MM.1S (cell line): ENCODE data around the gene SLC15A3.

ENCODE experiments used
- EZH2 ChIP-seq: fragments of 300-600 bp; sonication (generic); optimal IDR thresholded peaks from 2 replicates; pipeline ENCODE3; 2017; ENCODE audit warnings: low read depth, mild to moderate bottlenecking, antibody characterized with exemption, low read length, mixed read lengths
- TF ChIP-seq, protein P1 (sequence below): fragments of 300-600 bp; sonication (generic); IDR thresholded peaks from 2 replicates; pipeline ENCODE4 v1.5.1; 2016; ENCODE audit warnings: antibody characterized with exemption, low read length, mixed read lengths

GRCh38 chr11:60897496-60897895 lies 54.5 kb downstream of the SLC15A3 start:
- TF ChIP-seq, protein P1, sequence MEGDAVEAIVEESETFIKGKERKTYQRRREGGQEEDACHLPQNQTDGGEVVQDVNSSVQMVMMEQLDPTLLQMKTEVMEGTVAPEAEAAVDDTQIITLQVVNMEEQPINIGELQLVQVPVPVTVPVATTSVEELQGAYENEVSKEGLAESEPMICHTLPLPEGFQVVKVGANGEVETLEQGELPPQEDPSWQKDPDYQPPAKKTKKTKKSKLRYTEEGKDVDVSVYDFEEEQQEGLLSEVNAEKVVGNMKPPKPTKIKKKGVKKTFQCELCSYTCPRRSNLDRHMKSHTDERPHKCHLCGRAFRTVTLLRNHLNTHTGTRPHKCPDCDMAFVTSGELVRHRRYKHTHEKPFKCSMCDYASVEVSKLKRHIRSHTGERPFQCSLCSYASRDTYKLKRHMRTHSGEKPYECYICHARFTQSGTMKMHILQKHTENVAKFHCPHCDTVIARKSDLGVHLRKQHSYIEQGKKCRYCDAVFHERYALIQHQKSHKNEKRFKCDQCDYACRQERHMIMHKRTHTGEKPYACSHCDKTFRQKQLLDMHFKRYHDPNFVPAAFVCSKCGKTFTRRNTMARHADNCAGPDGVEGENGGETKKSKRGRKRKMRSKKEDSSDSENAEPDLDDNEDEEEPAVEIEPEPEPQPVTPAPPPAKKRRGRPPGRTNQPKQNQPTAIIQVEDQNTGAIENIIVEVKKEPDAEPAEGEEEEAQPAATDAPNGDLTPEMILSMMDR = no peak
- TF ChIP-seq EZH2 = no peak
